Adrenal gland (tissue), 12 donors: ENCODE data around the gene KAT6B. TPM values are rescaled to one million over a fixed set of nuclear protein-coding genes. Genes with fewer than 3 reads are reported as not detected.

Source experiments
- DNase-seq, 7 donors: peaks; one replicate each; pipeline ENCODE4 v3.0.0-alpha.2; 2019 to 2020
- H3K27ac ChIP-seq, 5 donors: fragments of 200-600 bp; sonication (generic) in 4 of 5; 1 replicate in 3 of 5; 2 replicates in 2 of 5; pipeline versions ENCODE4 v1.5.1 to v1.8.0; 2016 to 2020; ENCODE audit warnings: mild to moderate bottlenecking in 1 of 5
- H3K27me3 ChIP-seq: fragments of 200-600 bp; 2 replicates; pipeline ENCODE4 v1.8.0; 2021
- H3K36me3 ChIP-seq, 2 donors: fragments of 200-600 bp; replicated peaks in 1 of 2; 1 replicate in 1 of 2; 2 replicates in 1 of 2; pipeline versions ENCODE4 v1.5.1 to v1.8.0; 2018 to 2022
- H3K4me1 ChIP-seq, 2 donors: fragments of 200-600 bp; replicated peaks in 1 of 2; 1 replicate in 1 of 2; 2 replicates in 1 of 2; pipeline versions ENCODE4 v1.5.1 to v1.8.0; 2018 to 2021
- H3K4me3 ChIP-seq, 4 donors: fragments of 200-600 bp; sonication (generic) in 3 of 4; one replicate each; pipeline ENCODE4 v1.5.1; 2016 to 2018
- H3K9me3 ChIP-seq, 3 donors: fragments of 200-600 bp; sonication (generic) in 1 of 3; replicated peaks in 1 of 3; 1 replicate in 2 of 3; 2 replicates in 1 of 3; pipeline versions ENCODE4 v1.5.1 to v1.8.0; 2016 to 2021
- POLR2A ChIP-seq, 2 donors: fragments of 450-650 bp; IDR thresholded peaks; one replicate each; pipeline ENCODE4 v1.6.1; 2017; ENCODE audit warnings: antibody characterized with exemption in 2 of 2, mild to moderate bottlenecking in 2 of 2, moderate library complexity in 1 of 2
- WGBS, 4 donors: extraction: QIAGEN DNeasy Blood & Tissue Kit in 2 of 4; methylation state at CpG; one replicate each; pipeline versions ENCODE4 v1.1.5 to v1.1.7; 2013 to 2017; 5-methylcytosine and 5-hydroxymethylcytosine counted together
- intact Hi-C, 2 donors: fragments of 100-400 bp; cut with DNase I; formaldehyde crosslinking; loops; one replicate each; pipeline versions ENCODE4 v1.14.1 to v1.15.0; 2022 to 2023
- polyA plus RNA-seq, 3 donors: library from polyadenylated mRNA; stranded (reverse); fragments of 200-250 nt in 2 of 3; fragments of 350-450 nt in 1 of 3; fragmentation: Illumina TruSeq in 1 of 3; extraction: RNeasy Lipid Tissue Mini Kit (QIAGEN cat#74804) in 1 of 3; gene quantifications; one replicate each; pipeline ENCODE4 v1.2.3, GENCODE V29; 2013 to 2014
- total RNA-seq, 9 donors: library from RNA; depleted of rRNA in 4 of 9; stranded (reverse); fragments of >200 nt in 4 of 9; fragments of 120-200 nt in 1 of 9; fragmentation: NEBNext Ultra II Directional in 1 of 9; extraction: Animal tissue kit (Norgen Biotek cat#: 25700) in 1 of 9; gene quantifications; one replicate each; pipeline versions ENCODE4 v1.1.0 to v1.2.4, GENCODE V29; 2013 to 2023
- TF ChIP-seq, protein P1 (sequence below), 6 experiments: fragments of 450-650 bp in 4 of 6; fragments of 200-600 bp in 2 of 6; sonication (generic) in 1 of 6; IDR thresholded peaks; 1 replicate in 5 of 6; 2 replicates in 1 of 6; pipeline versions ENCODE4 v1.5.1 to v1.8.0; 2016 to 2021; ENCODE audit warnings: antibody characterized with exemption in 6 of 6, mild to moderate bottlenecking in 2 of 6, moderate library complexity in 1 of 6
- donor health status: healthy with polysubstance abuse.
- donor health status: Bipolar disorder and iron deficiency.
- donor health status: DM: yes; HTN: yes; CAD: no.
- donor health status: DM: no; HTN: no; CAD: no.
- donor health status: DM: no; HTN: no; CAD: no.
- donor health status: DM: yes; HTN: yes; CAD: no.

Gene KAT6B
- total and polyA plus RNA-seq, 12 donors: 6.0 to 50.2 (median 25.8) TPM

DNA sequence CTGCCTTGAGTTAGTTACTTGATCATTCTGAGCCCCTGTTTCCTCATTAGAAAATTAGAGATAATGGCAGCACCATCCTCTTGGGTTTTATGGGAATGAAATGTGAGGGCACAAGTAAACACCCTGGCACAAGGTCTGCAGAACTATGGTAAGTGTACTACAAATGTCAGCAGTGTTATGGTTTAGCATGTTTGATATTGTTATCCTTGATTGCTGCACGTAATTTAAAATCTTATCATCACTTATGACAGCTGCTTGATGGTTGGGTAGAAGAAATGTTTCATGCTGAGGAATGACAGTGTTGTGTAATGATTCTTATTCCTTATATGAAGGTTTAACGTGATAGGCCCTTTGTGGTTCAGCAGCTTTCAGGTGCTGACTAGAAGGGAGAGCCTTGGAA is 134.3 kb downstream of the KAT6B start:
- H3K4me1 ChIP-seq: peaks cover 9 to 12% of the 10 kb centered on the region in 2 donors
- H3K27ac ChIP-seq: no peak overlapping the region
- no peaks in the 10 kb centered on the region for H3K9me3 ChIP-seq
- H3K4me3 ChIP-seq: no peak overlapping the region
- TF ChIP-seq, protein P1, sequence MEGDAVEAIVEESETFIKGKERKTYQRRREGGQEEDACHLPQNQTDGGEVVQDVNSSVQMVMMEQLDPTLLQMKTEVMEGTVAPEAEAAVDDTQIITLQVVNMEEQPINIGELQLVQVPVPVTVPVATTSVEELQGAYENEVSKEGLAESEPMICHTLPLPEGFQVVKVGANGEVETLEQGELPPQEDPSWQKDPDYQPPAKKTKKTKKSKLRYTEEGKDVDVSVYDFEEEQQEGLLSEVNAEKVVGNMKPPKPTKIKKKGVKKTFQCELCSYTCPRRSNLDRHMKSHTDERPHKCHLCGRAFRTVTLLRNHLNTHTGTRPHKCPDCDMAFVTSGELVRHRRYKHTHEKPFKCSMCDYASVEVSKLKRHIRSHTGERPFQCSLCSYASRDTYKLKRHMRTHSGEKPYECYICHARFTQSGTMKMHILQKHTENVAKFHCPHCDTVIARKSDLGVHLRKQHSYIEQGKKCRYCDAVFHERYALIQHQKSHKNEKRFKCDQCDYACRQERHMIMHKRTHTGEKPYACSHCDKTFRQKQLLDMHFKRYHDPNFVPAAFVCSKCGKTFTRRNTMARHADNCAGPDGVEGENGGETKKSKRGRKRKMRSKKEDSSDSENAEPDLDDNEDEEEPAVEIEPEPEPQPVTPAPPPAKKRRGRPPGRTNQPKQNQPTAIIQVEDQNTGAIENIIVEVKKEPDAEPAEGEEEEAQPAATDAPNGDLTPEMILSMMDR (IDR thresholded peaks at IDR 0.05): no peak
- no peak for TF ChIP-seq POLR2A (IDR thresholded peaks at IDR 0.05)
- no peak for DNase-seq
- H3K36me3 ChIP-seq: no peaks in the 10 kb centered on the region
- H3K27me3 ChIP-seq: no peaks in the 10 kb centered on the region
- intact Hi-C loops: no loop called here
- WGBS, 4 donors: 62 to 72% (median 66%) methylated on average over 2 of the region's 2 CpGs

DNA sequence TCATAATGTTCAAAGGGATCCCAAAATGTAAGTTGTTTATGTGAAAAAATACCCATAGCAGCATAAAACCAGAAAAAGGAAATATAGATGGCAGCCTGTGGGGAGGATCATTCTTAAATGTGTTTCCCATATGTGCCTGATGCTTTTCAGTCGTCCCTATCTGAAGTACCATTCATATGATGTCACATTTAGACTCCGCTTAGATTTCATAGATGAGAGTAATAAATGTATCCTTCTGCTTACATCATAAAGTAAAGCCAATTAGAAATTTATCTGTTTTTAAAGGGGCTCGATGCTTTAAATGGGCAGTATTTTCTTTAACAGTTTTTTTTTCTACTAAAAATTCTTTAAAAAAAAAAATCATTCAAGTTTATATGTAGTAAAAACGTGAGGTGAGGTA is 136.1 kb downstream of the KAT6B start:
- WGBS, 4 donors: 86 to 90% (median 89%) methylated on average over 4 of the region's 4 CpGs
- Histone ChIP-seq H3K27me3 (no peaks in the 10 kb centered on the region), H3K27ac (no peak overlapping the region), H3K4me1 (peaks cover 4 to 5% of the 10 kb centered on the region in 2 donors), H3K4me3 (no peak overlapping the region), H3K36me3 (no peaks in the 10 kb centered on the region), H3K9me3 (no peaks in the 10 kb centered on the region)
- no peak for DNase-seq
- intact Hi-C loops: no loop called here
- no peak for TF ChIP-seq POLR2A (IDR thresholded peaks at IDR 0.05)

DNA sequence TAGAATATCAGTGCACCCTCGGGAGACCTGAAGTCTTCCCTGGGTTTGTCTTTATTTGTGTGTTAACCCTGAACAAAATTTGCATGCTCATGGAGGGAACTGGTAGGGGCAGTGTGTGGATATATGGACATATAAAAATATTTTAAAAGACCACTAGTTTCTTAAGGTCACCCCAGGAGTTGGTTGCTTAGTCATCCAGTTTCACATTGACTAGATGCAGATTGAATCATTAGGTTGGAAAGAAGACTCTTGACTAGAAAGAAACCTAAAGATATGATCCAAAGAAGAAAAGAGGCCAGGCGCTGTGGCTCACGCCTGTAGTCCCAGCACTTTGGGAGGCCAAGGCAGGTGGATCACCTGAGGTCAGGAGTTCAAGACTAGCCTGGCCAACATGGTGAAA is 137.1 kb downstream of the KAT6B start:
- peaks cover 0 to 10% of the 10 kb centered on the region in 2 donors for H3K4me1 ChIP-seq

GRCh38 chr10:74967911-74968666 is 141.7 kb downstream of the KAT6B start:
- H3K27ac ChIP-seq: no peak overlapping the region
- no peaks in the 10 kb centered on the region for H3K9me3 ChIP-seq
- H3K4me3 ChIP-seq: no peak overlapping the region
- TF ChIP-seq POLR2A (IDR thresholded peaks at IDR 0.05): no peak
- TF ChIP-seq, protein P1 (IDR thresholded peaks at IDR 0.05): no peak
- H3K4me1 ChIP-seq: peaks cover 0 to 14% of the 10 kb centered on the region in 2 donors
- no peaks in the 10 kb centered on the region for H3K27me3 ChIP-seq
- H3K36me3 ChIP-seq: no peaks in the 10 kb centered on the region
- no peak for DNase-seq
- intact Hi-C loops: no loop called here
- 51 to 56% (median 54%) methylated on average over 5 of the region's 5 CpGs for WGBS, 4 donors

More for the DNA sequence above, 137.1 kb downstream of the KAT6B start:
- Histone ChIP-seq H3K4me3 (no peak overlapping the region), H3K27me3 (no peaks in the 10 kb centered on the region), H3K27ac (no peak overlapping the region), H3K36me3 (no peaks in the 10 kb centered on the region), H3K9me3 (no peaks in the 10 kb centered on the region)
- intact Hi-C loops: no loop called here
- TF ChIP-seq, protein P1 (IDR thresholded peaks at IDR 0.05): no peak
- TF ChIP-seq POLR2A (IDR thresholded peaks at IDR 0.05): no peak
- 93 to 98% (median 95%) methylated on average over 3 of the region's 3 CpGs for WGBS, 4 donors
- no peak for DNase-seq

GRCh38 chr10:74968667-74969061 is 142.3 kb downstream of the KAT6B start:
- intact Hi-C loops: no loop called here
- H3K36me3 ChIP-seq: no peaks in the 10 kb centered on the region
- TF ChIP-seq POLR2A (IDR thresholded peaks at IDR 0.05): no peak
- TF ChIP-seq, protein P1 (IDR thresholded peaks at IDR 0.05): no peak
- H3K27me3 ChIP-seq: no peaks in the 10 kb centered on the region
- WGBS, 4 donors: 73 to 80% (median 80%) methylated on average over 4 of the region's 4 CpGs
- peaks cover 0 to 14% of the 10 kb centered on the region in 2 donors for H3K4me1 ChIP-seq
- no peak for DNase-seq
- H3K4me3 ChIP-seq: no peak overlapping the region
- H3K9me3 ChIP-seq: no peaks in the 10 kb centered on the region
- no peak overlapping the region for H3K27ac ChIP-seq
